Measurements from ENCODE around the gene ATP8A2.
"Not testable (repeated sequence)": the region's sequence is repeated elsewhere in the genome, so short reads cannot be mapped to it uniquely, and the experiment has no call there.

Gene ATP8A2

GRCh38 chr13:25806264-25806974, 434.6 kb downstream of the ATP8A2 start:
- DNase-seq (ENCODE audit: low read depth) = peak; percentile 19

- DNase-seq (ENCODE audit: low read depth) = no peak
These were observed 435.8 kb downstream of the ATP8A2 start for GRCh38 chr13:25807562-25807961.

- DNase-seq (ENCODE audit: low read depth) = no peak
These were observed 439.7 kb downstream of the ATP8A2 start for GRCh38 chr13:25811506-25811905.

DNA sequence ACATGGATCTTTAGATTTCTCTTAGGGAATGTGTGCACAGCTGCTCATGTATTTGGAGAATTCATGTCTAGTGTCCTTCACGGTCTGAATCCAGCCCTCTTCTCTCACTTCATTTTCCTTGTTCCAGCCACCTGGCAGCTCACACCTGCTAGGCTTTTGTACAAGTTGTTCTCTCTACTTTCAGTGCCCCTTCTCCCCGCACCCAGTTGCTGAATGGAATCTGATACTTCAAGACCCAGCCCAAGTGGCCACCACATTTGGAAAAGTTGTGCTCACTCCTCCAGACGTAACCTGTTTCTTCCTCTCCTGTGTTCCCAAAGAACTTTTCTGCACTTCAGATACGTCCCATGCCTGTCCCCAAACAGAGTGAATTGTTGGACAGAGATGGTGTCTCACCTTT, 444.5 kb downstream of the ATP8A2 start:
- DNase-seq (ENCODE audit: low read depth) = no peak

DNA sequence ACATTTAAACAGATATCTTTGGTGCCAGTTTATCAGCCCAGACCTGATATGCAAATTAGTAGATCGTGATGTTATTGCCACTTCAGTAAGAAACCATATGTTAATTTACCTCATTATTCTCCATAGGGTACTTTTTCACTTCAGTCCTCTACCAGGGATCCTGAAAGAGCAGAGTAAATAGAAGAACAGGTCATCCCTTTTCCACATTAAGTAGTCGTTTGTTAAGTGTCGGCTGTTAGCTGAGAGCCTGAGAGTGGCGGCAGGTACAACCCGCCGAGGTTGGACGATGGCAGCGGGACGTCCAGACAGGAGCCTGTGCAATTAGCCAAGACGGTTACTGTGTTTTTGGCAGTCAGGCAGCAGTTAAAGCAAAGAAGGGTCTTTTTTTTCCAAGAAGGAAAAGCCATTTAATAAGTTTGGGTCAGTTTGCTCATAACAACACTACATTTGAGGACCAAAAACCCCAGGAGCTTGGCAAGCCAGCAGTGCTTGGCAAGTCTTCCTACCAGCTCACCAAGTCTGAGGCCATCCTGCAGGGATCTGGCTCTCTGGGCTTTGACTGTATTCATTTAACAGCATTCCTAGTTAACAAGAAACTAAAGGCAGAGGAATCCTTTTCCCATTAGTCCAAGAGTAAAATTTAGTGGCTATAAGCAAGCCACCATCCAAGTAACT, 448.2 kb downstream of the ATP8A2 start:
- DNase-seq (ENCODE audit: low read depth) = no peak

GRCh38 chr13:25821776-25822175, 450.0 kb downstream of the ATP8A2 start:
- no peak for DNase-seq (ENCODE audit: low read depth)

GRCh38 chr13:25827221-25827620, 455.4 kb downstream of the ATP8A2 start:
- not testable (repeated sequence) for DNase-seq (ENCODE audit: low read depth)

DNA sequence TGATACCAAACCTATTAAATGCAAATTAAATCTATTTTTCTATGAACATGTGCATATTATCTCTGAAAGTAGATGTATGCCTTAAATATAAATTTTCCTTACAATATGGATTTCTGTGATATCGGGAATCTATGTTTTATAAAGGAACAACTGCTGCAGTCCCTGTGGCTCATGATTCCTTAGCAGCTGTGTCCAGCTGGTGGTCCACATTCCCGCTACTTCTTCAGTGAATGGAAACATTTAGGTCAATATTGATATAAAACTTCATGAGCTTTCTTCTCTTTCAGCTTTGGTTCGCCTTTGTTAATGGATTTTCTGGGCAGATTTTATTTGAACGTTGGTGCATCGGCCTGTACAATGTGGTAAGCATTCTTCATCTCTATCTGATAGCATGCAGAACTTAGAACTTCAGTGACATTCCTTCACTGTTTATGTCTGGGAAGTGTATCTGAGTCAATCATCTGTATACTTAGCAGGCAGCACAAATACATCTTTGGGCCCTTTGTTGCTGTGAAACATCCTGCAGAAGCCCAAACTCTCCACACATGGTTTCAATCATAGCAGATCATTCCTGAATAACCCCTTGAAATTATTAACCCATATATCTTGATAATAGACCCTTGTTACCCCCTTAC, 456.2 kb downstream of the ATP8A2 start:
- DNase-seq (ENCODE audit: low read depth) = peak; percentile 7

DNA sequence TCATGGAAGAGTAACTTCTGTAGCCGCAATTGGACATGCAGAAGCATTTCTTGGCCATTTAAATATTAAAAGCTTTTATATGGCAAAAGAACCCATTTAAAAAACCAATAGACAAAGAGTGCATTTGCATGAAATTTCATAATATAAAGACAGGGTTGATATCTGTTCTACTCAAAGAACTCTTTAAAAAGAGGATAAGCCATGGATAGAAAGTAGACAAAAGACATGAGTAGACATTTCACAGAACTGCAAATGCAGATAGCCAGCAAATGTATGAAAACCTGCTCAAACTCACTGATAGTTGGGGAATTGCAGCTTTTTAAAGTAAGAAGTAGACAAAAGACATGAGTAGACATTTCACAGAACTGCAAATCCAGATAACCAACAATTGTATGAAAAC, 462.0 kb downstream of the ATP8A2 start:
- no peak for DNase-seq (ENCODE audit: low read depth)

GRCh38 chr13:25836574-25837336, 465.0 kb downstream of the ATP8A2 start:
- DNase-seq (ENCODE audit: low read depth) = no peak

DNA sequence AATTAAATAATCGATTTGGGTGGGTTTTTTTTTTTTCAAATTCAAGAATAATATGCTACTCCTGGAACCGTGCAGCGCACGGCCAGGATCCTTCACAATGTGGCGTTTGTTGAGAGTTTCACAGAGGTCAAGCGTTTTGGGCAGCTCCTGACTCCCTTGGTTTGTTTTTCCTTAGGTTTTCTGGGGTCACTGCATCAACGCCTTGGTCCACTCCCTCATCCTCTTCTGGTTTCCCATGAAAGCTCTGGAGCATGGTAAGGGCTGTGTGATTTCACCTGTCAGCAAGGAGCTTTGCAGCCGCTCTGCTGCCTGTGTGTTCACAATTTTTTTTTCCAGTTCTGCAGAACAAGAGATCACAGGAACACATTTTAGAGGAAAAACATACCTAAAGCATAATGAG, 467.6 kb downstream of the ATP8A2 start:
- DNase-seq (ENCODE audit: low read depth) = no peak

- peak; percentile 4 for DNase-seq (ENCODE audit: low read depth)
These were observed 468.5 kb downstream of the ATP8A2 start for GRCh38 chr13:25840261-25840660.

GRCh38 chr13:25840931-25841330, 469.2 kb downstream of the ATP8A2 start:
- DNase-seq (ENCODE audit: low read depth) = no peak

GRCh38 chr13:25843692-25844091, 471.9 kb downstream of the ATP8A2 start:
- no peak for DNase-seq (ENCODE audit: low read depth)

DNA sequence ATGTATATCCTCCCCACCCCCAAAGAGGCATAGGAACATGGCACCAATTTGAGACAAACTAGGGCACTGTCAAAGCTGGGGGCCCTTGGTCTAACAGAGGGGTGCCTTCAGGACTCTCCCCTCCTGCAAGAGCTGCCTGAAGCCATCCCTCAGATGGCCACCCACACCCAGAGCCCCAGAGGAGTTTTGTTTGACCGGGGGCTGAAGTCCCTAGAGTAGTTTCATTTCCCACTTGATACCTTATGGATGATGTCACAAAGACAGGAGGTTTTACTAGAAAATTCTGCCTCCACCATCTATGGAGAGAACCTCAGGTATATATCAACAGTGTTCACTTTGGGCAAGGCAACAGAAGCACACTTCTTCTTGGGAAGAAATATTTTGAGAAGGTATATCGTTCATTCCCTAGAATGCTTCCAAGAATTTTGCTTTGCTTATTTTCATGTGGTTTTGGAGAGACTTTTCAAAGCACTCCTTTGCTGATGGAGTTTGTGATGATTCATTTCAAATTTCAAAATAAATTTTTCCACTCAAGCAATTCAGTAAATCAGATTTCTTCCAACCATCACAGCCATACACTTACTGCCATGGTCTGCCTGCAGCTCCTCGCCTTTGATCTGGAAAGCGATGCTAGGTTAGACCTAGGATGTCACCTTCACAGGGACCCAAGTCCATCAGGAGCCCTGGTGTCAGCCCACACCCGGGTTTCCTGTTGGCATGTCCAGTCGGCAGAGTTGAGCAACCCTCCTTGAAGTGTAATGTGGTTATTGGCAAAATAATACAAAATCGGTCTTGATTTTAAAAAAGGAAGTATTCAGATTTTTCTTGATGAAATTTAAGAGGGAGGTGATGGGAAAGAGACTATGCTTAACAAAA, 473.0 kb downstream of the ATP8A2 start:
- DNase-seq (ENCODE audit: low read depth) = peak; percentile 3

DNA sequence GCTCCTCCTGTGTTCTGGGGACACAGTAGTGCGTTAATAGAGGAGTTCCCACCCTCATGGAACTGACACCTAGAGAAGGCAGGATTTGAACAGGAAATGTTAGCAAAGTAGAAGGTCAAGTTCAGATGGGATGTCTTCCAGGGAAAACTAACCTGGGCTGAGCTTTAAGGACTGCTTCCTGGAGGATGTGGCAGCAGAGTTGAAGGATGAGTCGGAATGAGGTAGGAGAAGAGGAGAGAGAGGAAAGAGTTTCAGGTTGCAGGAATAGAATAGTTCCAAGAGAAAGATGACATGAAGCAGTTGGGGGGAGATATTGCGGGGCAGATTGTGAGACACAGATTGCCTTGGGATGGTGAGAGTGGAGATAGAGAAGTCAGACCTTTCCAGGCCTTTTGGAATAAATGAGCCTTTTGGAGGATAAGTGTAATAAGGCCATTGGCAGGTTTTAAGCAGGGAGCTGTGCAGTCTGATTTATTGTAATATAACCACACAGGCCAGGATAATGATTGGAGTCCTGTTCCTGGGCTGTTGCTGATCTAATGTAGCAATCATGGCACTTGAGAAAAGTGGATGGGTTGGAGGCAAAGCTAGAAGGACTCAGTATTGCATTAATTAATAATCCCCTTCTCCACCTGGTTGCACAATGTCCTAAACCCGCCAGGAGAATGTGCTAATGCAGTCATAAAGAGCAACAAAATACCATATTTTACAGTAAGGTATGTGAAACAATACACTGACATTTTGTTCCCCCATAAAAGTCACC, 474.6 kb downstream of the ATP8A2 start:
- DNase-seq (ENCODE audit: low read depth) = no peak

DNA sequence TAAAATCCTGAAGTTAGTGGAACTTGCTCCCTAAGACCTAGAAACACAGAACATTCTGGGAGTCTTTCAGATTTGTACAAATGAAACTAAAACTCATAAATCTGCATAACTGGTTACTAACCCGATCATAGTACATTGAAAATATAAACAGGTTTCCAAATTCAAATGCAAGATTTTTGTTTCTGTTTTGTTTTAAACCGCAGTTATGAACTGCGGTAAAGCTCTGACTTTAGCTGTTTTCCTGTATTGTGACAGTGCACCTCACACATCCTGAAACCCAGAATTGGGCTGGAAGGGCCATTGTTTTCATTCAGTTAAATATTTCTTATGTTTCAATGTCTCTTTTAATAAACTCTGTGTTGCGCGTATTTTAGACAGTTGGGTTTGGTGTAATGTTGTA, 475.4 kb downstream of the ATP8A2 start:
- DNase-seq (ENCODE audit: low read depth) = no peak

DNA sequence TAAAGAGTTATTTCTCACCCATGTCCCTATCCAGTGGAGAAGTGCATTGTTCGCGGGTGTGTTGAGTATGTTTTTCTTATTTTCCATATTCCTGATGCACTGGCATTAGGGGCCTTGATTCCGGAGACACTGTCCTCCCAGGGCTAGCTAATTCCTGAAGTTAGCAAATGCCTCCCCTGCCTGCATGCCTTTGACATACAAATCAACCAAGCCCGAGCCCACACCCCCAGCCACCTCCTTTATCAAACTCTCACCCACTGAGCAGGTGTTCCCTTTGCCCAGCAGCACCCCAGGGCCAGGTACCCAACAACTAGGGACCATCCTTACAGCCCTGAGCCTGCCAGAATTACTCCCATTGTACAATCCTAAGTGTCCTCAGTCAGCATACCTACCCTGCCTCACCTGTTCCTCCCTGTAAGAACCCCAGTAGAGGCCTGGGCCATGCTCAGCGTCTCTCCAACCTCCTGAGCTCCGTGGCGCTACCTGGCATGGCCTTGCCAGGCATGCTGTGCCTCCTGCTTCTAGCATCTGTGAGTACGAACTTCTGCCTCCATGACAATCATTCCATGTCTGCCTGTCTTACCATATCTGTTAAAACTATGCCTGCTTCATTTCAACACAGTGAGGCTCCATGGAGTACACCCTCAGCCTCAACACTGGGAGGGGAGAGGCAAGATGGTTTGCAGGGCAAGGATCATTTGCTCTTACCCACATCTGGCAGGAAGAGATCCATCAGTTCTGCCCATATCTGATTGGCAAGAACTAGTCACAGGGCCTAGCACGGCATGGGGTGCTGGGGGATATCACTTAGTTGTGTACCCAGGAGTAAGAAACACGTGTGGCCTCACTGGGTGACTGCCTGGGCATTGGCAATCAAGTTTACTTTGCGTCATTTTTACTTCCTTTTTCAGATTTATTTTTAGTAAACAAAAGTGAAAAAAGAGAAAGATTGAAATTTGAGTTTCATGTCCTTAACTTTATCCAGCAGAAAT, 476.2 kb downstream of the ATP8A2 start:
- no peak for DNase-seq (ENCODE audit: low read depth)

All from iris pigment epithelial cell (primary cell).